GM21825 (cell line): ENCODE results near the gene RGL4.
"Not testable (repeated sequence)": the region's sequence is repeated elsewhere in the genome, so short reads cannot be mapped to it uniquely, and the experiment has no call there.

Experiments used
- ATAC-seq: cut with Tn5 transposase; IDR thresholded peaks from one replicate; pipeline ENCODE4 v1.9.1; 2021; ENCODE audit warnings: mild to moderate bottlenecking, moderate library complexity; ENCODE audit not compliant: unreplicated experiment

The RGL4 gene, protein sequence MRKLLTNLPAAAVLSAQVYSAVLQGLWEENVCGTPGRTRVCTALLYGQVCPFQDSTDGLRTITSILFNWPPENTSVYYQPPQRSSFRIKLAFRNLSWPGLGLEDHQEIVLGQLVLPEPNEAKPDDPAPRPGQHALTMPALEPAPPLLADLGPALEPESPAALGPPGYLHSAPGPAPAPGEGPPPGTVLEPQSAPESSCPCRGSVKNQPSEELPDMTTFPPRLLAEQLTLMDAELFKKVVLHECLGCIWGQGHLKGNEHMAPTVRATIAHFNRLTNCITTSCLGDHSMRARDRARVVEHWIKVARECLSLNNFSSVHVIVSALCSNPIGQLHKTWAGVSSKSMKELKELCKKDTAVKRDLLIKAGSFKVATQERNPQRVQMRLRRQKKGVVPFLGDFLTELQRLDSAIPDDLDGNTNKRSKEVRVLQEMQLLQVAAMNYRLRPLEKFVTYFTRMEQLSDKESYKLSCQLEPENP

DNA sequence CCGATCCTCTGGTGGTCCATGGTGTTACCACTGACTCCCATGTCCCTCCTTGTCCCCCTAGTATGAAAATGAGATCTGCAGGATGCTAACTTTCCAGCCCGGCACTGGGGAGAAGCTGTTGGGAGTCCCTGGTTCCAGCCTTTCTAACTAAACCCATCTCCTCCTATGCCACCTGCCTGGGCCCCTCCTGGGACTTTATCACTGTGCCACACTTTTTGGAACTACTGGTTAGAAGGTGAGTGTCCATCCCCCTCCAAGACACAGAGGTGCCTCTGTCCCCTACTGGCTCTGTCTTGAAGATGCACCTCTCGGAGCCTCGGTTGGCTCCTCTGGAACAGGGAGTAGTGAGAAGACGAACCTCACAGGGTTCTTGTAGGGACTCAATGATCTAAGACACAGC lies at the start of gene RGL4:
Gene RGL4 (plus strand): TSS at position 301 of the 400 bp plus-strand sequence. CDS start 1,018 bp downstream, outside the sequence.
- no peak for ATAC-seq

DNA sequence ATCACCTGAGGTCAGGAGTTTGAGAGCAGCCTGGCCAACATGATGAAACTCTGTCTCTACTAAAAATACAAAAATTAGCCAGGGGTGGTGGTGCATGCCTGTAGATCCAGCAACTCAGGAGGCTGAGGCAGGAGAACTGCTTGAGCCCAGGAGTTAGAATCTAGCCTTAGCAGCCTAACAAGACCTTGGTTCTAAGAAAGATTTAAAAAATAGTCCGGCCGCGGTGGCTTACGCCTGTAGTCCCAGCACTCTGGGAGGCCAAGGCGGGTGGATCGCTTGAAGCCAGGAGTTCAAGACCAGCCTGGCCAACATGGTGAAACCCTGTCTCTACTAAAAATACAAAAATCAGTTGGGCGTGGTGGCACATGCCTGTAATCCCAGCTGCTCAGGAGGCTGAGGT lies 44.3 kb upstream of the RGL4 start:
- not testable (repeated sequence) for ATAC-seq

DNA sequence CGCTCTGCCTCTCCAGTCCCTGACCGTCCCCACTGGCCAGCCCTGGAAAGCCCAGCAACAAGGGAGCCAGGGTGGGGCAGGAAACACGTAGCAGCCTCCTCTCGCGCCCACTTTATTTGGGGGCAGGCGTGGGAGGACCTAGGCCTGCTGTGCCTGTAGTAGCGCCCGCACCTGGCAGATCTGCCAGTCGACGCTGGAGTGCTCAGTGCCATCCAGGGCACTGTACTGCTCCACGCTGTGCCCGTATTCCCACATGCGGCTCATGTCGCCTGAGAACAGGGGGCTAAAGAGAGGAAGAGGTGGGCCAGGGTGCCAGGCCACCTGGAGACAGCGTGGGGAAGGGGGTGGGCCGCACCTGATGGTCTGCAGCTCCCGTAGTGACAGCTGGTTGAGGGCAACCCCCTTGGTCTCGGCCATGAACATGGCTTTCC lies 41.7 kb upstream of the RGL4 start:
- no peak for ATAC-seq

DNA sequence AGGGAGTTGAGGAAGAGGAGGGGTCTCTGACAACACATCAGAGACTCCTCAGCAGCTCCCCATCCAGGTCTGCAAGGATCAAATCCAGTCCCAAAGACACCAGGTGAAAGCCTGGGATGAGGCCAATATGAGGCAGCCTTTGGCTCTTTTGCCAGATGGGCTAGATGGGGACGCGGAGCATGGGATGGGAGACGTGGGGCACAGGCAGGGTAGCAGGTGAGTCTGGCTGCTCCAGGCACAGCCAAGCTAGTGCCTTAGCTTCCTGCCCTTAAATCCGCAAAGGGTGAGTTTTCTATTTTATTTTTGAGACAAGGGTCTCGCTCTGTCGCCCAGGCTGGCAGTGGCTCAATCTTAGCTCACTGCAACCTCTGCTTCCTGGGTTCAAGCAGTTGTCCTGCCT lies 39.1 kb upstream of the RGL4 start:
- no peak for ATAC-seq

DNA sequence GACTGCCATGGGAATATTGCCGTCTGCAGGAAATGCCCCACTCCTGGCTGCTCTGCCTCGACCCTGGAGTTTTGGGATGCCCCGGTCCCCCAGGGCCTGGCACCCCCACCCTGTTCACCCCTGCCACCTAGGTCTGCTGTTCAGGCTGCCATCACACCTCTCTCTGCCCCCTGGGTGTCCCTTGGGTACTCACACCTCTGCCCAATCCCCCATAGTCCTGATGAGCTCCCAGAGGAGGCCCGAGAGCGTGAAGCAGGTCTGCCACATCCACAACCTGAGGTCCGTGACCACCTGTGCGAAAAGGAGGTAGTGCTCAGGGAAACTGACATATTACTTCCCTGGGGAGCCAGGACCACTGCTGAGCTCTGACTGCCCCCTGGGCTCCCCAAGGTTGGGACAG lies 38.5 kb upstream of the RGL4 start:
- ATAC-seq: no peak

DNA sequence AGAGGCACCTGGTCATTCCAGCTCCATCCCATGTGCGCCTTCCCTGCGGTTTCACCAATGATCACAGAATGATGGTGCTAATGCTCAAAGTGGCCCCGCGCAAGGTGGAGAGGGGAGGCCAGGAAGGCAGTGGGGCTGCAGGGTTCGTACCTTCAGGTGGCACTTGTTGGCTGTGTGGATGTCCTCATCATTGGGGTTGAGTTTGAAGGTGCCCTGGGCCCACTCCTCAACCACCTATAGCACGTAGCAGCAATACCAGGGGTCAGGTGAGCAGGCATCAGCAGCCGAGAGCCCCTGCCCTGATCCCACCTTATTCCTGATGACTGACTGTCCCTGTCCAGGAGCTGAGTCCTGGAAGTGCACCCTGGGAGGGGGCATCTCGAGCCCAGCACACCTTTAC lies 38.1 kb upstream of the RGL4 start:
- no peak for ATAC-seq

DNA sequence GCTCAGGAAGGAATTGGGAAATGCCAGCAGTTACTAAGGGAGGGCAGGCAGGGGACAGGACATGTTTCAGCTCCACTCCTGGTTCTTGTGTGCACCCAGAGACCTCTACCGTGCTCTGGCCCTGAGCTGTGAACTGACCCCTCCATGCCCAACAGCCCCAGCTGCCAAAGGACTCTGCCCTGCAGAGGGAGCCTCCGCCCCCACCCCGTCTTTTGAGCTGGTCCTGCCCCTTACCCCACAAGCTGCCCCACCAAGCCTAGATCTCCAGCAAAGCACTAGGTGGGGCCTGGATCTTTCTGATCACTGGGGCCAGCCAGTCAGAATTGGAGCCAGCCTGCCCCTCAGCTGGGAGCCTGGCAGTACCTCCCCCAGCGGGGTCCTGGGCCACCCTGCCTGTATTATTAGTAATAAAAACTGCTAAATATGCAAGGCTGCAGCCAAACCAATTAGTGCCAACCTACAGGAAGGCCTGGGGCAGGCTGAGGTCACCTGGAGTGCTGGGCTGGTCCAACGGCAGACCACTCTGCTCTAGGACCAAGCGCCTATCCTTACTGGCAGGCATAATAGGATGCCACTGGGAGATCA lies 34.8 kb upstream of the RGL4 start:
- ATAC-seq: no peak

DNA sequence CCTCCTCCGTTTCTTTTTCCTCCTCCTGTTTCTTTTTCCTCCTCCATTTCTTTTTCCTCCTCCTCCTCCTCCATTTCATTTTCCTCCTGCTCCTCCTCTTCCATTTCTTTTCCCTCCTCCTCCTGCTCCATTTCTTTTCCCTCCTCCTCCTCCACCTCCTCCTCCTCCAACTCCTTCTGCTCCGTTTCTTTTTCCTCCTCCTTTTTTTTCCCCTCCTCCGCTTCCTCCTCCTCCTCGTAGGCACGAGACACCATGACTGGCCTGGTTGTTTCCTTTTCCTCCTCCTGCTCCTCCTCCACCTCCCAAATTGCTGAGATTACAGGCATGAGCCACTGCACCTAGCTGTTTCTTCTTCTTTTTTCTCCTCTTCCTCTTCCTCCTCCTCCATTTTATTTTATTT lies 33.1 kb upstream of the RGL4 start:
- no peak for ATAC-seq

DNA sequence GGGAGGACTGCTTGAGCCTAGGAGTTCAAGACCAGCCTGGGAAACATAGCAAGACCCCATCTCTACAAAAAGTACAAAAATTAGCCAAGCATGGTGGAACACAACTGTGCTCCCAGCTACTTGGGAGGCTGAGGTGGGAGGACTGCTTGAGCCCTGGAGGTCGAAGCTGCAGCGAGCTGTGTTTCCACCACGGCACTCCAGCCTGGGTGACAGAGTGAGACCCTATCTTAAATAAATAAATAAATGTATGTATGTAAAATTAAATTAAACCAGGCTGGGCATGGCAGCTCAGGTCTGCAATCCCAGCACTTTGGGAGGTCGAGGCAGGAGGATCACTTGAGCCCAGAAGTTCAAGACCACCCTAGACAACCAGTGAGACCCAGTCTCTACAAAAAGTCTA lies 30.4 kb upstream of the RGL4 start:
- not testable (repeated sequence) for ATAC-seq

DNA sequence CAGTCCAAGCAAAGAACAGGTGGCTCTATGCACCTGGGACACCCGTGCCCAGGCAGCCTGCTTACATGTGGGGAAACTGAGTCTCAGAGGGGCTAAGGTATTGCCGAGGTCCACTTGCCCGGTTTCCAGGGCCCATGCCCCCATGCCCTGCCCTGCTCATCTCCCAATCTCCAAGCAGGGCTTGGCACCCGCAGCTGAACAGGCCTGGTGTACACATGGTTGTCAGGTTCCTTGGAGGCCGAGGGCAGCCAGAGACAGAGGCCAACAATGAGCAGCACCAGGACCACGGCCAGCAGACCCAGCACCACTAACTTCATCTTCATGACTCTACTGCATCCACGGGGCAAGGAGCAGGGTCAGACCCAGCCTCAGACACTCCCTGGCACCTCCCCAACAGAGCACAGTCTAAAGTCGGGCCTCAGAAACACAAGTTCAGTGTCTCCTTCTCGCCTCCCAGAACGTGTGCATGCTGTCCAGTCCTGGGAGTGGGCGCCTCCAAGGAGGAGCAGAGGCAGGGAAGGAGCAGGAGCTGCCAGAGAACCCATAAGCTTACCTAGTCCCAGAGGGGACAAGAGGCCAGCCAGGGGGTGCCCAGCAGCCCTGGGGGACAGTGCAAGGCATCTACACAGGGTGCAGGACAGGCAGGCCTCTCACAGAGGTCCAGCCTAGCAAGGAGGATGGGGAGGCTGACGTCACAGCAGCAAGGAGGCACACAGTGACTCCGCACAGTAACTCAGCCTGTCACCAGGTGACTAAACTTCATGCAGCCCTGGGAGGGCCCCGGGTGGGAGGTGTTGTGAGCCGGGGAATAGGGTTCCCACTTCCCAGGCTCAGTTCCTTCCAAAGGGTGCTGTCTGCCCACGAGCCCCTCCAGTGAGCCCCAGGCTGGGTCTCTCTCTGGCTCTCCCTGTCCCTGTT lies 20.2 kb upstream of the RGL4 start:
- no peak for ATAC-seq

DNA sequence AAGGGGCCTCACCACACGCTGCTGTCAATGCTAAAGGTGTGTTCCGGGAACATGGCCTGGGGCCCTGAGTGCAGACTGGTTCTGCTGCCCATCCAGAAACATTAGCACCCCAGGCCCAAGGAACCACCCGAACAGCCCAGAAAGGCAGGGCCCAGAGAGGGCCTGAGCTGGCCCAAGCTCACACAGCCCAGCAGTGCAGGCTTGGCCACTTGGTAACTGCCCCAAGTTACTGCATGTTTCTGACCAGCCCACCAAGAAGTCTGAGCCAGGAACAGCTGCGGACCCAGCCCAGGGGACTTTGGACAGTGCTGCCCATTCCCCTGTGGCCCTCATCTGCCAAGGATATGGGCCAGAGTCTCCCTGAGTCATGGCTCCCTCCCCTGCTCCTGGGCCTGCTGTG lies 19.4 kb upstream of the RGL4 start:
- not testable (repeated sequence) for ATAC-seq

DNA sequence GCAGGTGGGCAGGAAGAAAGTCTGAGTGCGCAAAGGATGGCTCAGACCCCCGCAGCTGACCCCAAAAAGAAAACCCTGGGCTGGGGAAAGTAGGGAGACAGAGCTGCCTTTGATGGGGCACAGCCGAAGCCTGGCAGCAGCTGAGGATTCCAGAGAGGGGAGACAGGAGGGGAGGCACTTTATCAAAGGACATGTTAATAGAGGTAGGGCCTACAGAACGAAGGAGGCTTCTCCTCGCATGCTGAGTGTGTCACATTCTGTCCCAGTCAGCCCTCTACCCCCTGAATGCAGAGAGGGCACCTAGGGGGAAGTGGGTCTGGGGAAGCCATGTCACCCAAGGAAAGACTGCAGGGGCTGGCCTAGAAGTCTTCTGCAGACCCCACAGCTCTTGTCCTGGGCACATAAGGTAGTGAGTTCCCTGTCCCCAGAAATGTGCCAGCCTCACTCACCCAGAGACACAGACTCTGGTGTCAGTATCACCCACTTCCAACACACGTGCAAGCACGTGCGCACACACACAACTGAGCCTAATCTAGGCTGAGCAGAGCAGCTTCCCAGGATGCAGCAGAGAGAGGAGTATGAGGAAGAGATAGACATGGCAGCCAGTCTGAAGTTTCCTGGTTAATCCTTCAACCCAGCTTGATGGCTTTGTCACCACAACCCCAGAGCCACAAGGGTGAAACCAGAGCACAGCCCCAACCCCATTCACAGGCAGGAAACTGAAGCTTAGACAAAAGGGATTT lies 18.3 kb upstream of the RGL4 start:
- not testable (repeated sequence) for ATAC-seq

DNA sequence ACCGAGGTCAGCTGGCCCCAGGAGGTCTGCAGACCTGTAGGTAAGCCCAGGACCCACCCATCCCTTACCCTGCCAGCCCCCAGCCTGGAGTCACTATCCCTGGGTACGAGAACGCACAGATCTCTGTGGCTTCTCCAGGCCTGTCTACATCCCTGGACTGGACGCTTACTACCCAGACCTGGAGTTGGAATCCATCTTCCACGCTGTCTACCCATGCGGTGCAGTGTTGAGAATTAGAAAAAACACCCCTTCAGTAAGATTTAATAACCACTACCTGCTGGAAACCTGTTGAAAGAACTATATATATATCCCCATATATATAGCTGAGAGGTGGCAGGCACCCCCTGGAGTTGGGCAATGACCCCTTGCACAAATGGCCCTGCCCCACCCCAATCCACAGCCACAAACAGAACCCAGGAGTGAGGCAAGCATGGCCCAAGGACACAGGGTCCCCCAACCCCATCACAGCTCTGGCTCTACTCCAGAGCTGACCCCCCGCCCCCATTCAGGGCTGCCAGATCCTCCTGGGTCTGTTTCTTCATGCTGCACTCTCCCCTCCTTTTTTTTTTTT lies 17.7 kb upstream of the RGL4 start:
- no peak for ATAC-seq

DNA sequence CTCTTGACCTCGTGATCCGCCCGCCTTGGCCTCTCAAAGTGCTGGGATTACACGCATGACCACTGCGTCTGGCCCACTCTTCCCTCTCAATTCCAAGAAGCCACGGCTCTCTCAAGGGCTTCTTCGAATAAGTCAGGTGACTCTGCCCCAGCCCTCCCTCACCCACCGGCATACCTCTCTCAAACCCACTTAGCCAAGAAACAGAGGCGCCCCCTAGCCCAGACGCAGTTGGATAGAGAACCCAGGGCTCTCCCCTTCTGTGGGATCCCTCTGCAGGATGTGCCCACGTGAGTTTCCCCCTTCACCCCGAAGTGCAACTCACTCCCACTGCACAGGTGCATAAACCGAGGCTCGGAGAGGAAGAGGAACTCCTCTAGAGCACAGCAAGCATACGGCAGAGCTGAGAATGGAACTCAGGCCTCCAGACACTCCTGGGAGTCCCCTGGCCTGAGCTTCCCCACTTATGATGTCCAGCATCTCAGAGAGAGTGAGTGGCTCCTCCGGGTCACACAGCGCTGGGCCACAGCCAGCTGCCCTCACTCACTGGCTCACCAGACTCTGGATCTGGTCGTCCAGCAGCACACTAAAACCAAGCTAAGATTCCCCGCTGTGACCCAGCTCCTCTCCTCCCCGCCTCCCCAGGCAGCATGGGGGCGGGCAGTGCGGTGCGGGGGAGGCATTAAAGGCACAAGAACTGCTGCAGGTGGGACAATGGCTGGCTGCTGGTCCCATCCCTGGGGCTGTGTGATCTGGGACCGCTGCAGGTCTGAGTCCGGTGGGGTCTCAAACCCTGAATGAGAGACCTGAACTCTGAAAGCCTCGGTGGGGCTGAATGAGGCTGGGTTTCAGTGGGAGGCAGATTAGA lies 16.8 kb upstream of the RGL4 start:
- no peak for ATAC-seq

DNA sequence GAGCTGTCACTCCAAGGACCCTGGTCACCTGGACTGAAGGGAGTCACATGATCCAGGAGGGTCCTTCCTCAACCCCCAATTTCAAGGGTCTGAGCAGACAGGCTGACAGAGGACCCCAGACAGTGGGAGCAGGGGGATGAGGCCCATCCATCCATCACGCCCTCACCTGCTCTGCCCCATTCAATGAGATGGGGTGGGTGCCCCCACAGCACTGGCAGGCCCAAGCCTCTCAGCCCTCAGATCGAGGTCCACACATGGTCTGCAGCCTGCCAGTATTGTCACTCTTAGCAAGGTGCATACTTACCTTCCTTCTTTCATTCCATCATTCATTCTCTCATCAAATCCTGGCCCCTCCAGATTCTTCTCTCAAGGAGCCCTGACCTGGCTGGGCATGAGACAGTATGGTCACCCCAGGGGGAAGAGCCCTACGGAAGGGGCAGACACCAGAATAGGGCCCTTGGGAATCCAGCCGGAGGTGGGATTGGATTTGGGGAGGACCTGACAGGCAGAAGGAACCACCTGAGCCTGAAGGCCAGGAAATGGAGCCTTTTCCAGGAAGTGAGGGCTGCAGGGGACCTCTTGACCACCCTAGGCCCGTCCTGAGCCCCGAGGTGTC lies 15.8 kb upstream of the RGL4 start:
- not testable (repeated sequence) for ATAC-seq

DNA sequence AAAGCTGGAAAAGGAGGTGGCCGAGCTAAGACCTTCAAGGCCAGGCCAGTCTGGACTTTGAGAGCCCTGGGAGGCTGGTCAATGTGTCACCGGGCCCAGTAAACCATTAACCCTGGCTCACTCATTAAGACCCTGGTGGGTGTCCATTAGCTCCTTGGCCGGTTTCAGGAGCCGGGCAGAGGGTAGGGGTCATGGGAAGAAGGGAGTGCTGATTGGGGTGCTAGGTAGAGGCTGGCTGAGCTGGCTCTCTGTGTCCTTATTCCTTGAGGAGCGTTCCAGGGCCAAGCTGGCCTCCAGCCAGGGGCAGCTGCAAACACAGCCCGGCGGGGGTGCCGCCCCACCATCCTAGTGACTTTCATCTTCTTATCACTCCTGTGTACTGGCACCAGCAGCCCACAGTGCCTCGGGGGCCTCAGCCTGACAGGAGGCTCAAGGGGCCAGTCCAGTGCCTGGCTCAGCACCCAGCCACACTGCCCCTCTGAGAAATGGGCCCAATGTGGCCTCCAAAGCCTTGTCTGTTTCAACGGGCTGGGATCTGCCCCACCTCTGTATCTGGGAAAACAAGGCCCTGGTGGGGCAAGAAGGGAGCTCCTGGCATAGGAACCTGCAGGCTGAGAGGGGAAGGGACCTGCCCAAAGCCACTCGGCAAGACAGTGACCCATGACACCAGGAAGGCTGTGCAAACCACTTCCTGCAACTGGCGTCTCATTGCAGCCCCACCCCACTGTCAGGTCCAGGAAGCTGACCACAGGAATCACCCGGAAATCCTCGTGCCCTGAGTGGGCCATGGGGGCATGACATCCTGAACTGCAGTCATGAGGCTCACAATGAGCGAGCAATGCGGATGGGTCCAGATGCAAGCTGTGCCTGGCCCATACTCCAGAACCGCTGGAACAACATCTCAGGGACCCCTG lies 15.1 kb upstream of the RGL4 start:
- ATAC-seq: no peak

DNA sequence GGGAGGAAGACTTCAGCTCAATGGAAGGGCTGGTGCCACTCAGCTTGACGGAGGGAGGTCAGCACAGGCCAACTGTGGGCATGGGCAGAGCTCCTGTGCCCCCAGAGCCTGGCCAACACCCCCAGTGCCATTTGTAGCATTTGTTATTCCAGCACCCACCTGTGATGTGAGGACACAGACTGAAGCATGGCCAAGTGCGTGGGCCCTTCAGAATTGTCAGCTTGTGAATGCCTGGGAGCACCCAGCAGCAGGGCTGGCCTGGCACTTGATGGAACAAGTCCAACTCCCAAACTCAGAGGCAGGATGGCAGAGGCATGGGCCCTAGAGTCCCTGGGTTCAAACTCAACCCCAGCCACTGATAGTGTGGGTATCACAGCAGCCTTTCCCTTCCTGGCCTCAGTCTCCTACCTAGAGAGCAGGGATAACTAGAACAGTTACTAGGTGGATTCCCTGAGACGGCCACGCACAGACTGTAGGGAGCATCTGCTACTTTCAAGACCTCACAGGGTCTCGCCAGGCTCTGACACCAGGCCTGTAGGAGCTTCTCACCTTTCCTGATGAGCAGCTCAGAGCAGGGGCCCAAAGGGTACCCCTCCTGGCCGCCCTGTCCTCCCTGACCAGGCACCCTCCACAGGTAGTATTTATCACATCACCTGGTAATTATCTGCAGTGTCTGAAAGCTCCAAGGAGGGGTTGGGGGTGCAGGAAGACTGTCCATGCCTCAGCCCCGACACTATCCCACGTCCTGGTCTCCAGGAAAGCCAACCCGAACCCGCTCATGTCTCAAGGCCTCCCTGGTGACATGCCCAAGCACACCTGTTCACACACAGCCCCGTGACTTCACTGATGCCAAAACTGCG lies 13.7 kb upstream of the RGL4 start:
- ATAC-seq: not testable (repeated sequence)
